HUES48 (cell line): ENCODE results near the gene MTHFD2L.

ENCODE experiments used
- H3K27ac ChIP-seq: one replicate; pipeline ENCODE4 v1.7.0; 2013; ENCODE audit warnings: low read depth, low read length, inconsistent platforms
- H3K27me3 ChIP-seq: 2 replicates; pipeline ENCODE4 v1.6.1; 2013; ENCODE audit warnings: mild to moderate bottlenecking, low read length; ENCODE audit not compliant: control insufficient read depth, insufficient read depth
- H3K36me3 ChIP-seq: 2 replicates; pipeline ENCODE4 v1.6.1; 2013; ENCODE audit warnings: low read length; ENCODE audit not compliant: control insufficient read depth, insufficient read depth
- H3K4me1 ChIP-seq: 2 replicates; pipeline ENCODE4 v1.6.1; 2013; ENCODE audit warnings: mild to moderate bottlenecking, low read length; ENCODE audit not compliant: control insufficient read depth, insufficient read depth
- H3K4me3 ChIP-seq: 2 replicates; pipeline ENCODE4 v1.5.1; 2013; ENCODE audit warnings: mild to moderate bottlenecking, low read depth, low read length
- H3K9ac ChIP-seq: 2 replicates; pipeline ENCODE4 v1.6.1; 2013; ENCODE audit warnings: mild to moderate bottlenecking, low read depth, low read length, moderate library complexity
- H3K9me3 ChIP-seq: 2 replicates; pipeline ENCODE4 v1.6.1; 2013; ENCODE audit warnings: low read length; ENCODE audit not compliant: control insufficient read depth, insufficient read depth

Gene MTHFD2L

GRCh38 chr4:74166135-74166534 is 8.2 kb downstream of the MTHFD2L start:
- Histone ChIP-seq H3K27ac (no peak overlapping the region), H3K27me3 (no peaks in the 10 kb centered on the region)

DNA sequence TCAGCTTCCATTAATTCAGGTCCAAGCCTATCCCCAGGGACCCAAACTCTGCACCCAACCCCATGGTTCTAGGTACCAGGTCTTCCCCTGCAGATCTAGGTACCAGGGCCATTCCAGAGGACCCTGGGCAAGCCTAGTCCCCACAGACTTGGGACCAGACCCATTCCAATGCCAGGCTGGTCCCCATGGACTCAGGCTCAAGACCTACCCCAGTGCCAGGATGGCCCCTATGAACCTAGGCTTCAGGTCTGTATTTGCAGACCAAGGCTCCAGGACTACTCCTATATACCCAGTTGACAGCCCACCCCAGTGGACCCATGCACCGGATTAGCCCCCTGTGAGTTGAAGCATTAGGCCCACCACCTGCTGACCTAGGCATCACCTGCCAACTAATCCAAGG is 8.9 kb downstream of the MTHFD2L start:
- H3K4me3 ChIP-seq: no peak overlapping the region
- no peak overlapping the region for H3K9ac ChIP-seq
- no peaks in the 10 kb centered on the region for H3K27me3 ChIP-seq

More at GRCh38 chr4:74166135-74166534, 8.2 kb downstream of the MTHFD2L start:
- Histone ChIP-seq H3K9me3 (no peaks in the 10 kb centered on the region), H3K36me3 (peaks cover 22% of the 10 kb centered on the region), H3K9ac (no peak overlapping the region), H3K4me1 (peaks cover 12% of the 10 kb centered on the region), H3K4me3 (no peak overlapping the region)

DNA sequence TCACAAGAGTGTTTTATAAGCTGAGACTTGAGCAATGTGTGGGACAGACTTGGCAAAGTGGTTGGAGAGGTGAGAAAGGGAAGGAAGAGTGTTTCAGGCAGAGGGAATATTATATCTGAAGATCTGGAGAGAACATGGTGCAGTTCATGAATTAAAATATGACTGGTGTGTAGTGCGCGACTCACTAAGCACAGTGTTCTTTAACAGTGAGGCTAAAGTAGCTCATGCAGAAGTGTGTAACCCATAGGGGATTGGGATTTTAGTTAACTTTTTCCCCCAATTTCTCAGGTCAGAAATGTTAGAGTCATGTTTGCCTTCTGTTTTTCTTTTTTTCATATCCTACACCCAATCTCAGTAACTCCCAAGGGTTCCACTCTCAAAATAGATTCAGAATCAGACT is 9.7 kb downstream of the MTHFD2L start:
- Histone ChIP-seq H3K36me3 (peaks cover 7% of the 10 kb centered on the region; the same call in 1 of the 2 replicates), H3K9ac (no peak overlapping the region), H3K27me3 (no peaks in the 10 kb centered on the region), H3K27ac (no peak overlapping the region), H3K4me1 (no peaks in the 10 kb centered on the region), H3K4me3 (no peak overlapping the region), H3K9me3 (no peaks in the 10 kb centered on the region)

More for the DNA sequence above, 8.9 kb downstream of the MTHFD2L start:
- Histone ChIP-seq H3K9me3 (no peaks in the 10 kb centered on the region), H3K4me1 (peaks cover 5% of the 10 kb centered on the region; the same call in 1 of the 2 replicates), H3K27ac (no peak overlapping the region), H3K36me3 (peaks cover 15% of the 10 kb centered on the region)

- no peaks in the 10 kb centered on the region for H3K9me3 ChIP-seq
- H3K27ac ChIP-seq: no peak overlapping the region
- H3K27me3 ChIP-seq: no peaks in the 10 kb centered on the region
- no peaks in the 10 kb centered on the region; the same call in 1 of the 2 replicates for H3K36me3 ChIP-seq
- H3K4me3 ChIP-seq: no peak overlapping the region
- H3K9ac ChIP-seq: no peak overlapping the region
- no peaks in the 10 kb centered on the region for H3K4me1 ChIP-seq
These were observed 10.9 kb downstream of the MTHFD2L start for GRCh38 chr4:74168841-74169240.

DNA sequence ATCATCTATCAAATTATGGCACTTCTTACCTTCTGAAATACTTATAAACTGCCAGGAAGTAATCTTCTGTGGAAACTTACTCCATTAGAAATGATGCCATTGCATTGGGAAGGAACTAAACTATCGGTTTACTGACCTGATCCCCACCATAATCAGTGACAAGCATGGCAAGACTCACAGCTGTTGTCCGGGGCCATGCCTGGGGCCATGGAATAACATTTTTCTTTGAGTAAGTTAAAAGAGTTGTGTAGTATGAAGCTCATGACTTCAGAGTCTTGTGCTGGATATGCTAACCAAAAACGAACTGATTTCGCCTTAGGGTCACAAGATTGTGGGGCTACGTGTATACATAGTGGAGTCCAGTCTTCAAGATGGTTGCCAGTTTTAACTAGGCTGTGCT is 15.4 kb downstream of the MTHFD2L start:
- Histone ChIP-seq H3K9me3 (no peaks in the 10 kb centered on the region), H3K9ac (no peak overlapping the region), H3K4me1 (peaks cover 7% of the 10 kb centered on the region; the same call in 1 of the 2 replicates), H3K27ac (no peak overlapping the region), H3K36me3 (no peaks in the 10 kb centered on the region), H3K4me3 (no peak overlapping the region), H3K27me3 (no peaks in the 10 kb centered on the region)

- no peaks in the 10 kb centered on the region for H3K9me3 ChIP-seq
- H3K36me3 ChIP-seq: no peaks in the 10 kb centered on the region
- no peak overlapping the region for H3K4me3 ChIP-seq
- no peaks in the 10 kb centered on the region for H3K27me3 ChIP-seq
- H3K27ac ChIP-seq: no peak overlapping the region
- no peak overlapping the region for H3K9ac ChIP-seq
- peaks cover 7% of the 10 kb centered on the region; the same call in 1 of the 2 replicates for H3K4me1 ChIP-seq
These were observed 16.5 kb downstream of the MTHFD2L start for GRCh38 chr4:74174421-74174820.

- Histone ChIP-seq H3K36me3 (no peaks in the 10 kb centered on the region), H3K9me3 (no peaks in the 10 kb centered on the region), H3K9ac (no peak overlapping the region), H3K27me3 (no peaks in the 10 kb centered on the region), H3K27ac (no peak overlapping the region), H3K4me1 (peaks cover 7% of the 10 kb centered on the region; the same call in 1 of the 2 replicates), H3K4me3 (no peak overlapping the region)
These were observed 17.0 kb downstream of the MTHFD2L start for GRCh38 chr4:74174941-74175340.

GRCh38 chr4:74175379-74175778 is 17.5 kb downstream of the MTHFD2L start:
- H3K4me3 ChIP-seq: no peak overlapping the region
- H3K9ac ChIP-seq: no peak overlapping the region
- H3K9me3 ChIP-seq: no peaks in the 10 kb centered on the region
- H3K36me3 ChIP-seq: no peaks in the 10 kb centered on the region
- H3K27ac ChIP-seq: no peak overlapping the region
- H3K4me1 ChIP-seq: peaks cover 7% of the 10 kb centered on the region; the same call in 1 of the 2 replicates
- H3K27me3 ChIP-seq: no peaks in the 10 kb centered on the region

- H3K4me1 ChIP-seq: peaks cover 7% of the 10 kb centered on the region; the same call in 1 of the 2 replicates
- no peak overlapping the region for H3K4me3 ChIP-seq
- no peak overlapping the region for H3K27ac ChIP-seq
- H3K9me3 ChIP-seq: no peaks in the 10 kb centered on the region
- no peaks in the 10 kb centered on the region for H3K27me3 ChIP-seq
- no peaks in the 10 kb centered on the region for H3K36me3 ChIP-seq
- H3K9ac ChIP-seq: no peak overlapping the region
These were observed 20.9 kb downstream of the MTHFD2L start for GRCh38 chr4:74178798-74179197.

DNA sequence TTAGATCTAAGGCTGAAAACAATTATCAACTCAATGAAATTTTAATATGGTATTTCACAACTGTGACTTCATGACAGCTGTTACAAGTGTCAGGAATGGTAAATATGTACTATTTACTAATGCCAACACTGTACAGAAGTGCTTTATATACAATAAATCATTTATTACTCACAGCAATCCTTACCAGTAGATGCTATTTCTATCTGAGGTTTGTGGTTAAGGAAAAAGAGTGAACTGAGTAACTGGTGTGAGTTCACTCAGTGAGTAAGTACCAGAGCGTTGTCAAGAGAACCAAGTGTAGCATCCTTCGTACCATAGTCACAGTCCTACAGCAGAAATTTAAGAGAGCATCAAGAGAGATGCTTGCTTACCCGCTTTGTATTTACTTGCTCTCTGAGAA is 23.3 kb downstream of the MTHFD2L start:
- H3K4me3 ChIP-seq: no peak overlapping the region
- H3K36me3 ChIP-seq: no peaks in the 10 kb centered on the region
- no peaks in the 10 kb centered on the region for H3K27me3 ChIP-seq
- no peak overlapping the region for H3K27ac ChIP-seq
- peaks cover 2% of the 10 kb centered on the region; the same call in 1 of the 2 replicates for H3K4me1 ChIP-seq
- no peaks in the 10 kb centered on the region for H3K9me3 ChIP-seq
- H3K9ac ChIP-seq: no peak overlapping the region

- H3K9ac ChIP-seq: no peak overlapping the region
- H3K4me3 ChIP-seq: no peak overlapping the region
- no peak overlapping the region for H3K27ac ChIP-seq
- H3K4me1 ChIP-seq: peaks cover 4% of the 10 kb centered on the region; the same call in 1 of the 2 replicates
- no peaks in the 10 kb centered on the region for H3K36me3 ChIP-seq
- H3K9me3 ChIP-seq: no peaks in the 10 kb centered on the region
- no peaks in the 10 kb centered on the region for H3K27me3 ChIP-seq
These were observed 31.0 kb downstream of the MTHFD2L start for GRCh38 chr4:74188912-74189311.
